GM18511 (cell line): Measurements from ENCODE around the gene AKAP6.

ENCODE experiments used
- ATAC-seq: cut with Tn5 transposase; IDR thresholded peaks from one replicate; pipeline ENCODE4 v1.9.1; 2021; ENCODE audit warnings: mild to moderate bottlenecking, moderate library complexity; ENCODE audit not compliant: unreplicated experiment

AKAP6 gene

DNA sequence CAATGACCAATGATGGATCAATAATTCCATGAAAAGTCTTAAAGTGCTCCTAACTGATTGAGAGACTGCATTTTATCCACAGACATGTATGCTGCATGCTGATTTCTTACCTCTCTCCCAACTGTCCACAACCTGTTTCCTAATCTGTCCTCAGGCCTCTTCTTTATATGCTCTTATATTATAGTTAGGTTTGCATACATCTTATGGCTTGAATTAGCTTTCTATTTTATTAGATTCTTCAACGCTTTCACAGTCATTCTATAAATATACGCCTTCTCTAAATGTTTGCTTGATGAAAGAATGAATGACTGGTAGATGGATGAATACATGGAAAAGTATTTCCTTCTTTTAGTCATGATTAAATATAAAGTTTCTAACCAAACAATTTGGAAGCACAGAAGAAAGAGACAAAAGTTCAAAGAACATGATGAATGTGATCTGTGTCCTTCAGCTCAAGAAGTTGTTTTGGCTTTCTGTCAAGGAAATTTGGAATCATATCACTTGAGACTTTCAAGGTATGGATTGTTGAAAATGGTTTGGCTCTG is 517.8 kb downstream of the AKAP6 start:
- no peak for ATAC-seq

DNA sequence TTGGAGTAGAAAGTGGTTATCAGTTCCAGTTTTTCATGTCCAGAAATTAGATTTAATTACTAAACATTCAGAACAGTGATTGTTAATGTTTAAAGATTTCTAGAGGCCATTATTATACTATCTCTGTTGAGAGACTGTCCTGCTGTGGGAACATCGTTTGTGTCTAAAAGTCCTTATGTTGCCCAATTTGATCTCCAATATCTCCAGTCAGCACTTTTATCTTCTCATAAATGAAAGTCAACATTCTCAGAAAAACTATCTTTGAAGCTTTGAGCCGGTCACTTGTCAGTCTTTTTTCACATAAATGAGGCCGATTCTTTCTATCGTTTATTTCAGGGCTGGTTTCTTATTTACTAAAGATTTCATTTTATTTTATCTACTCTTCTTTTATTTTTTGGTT is 518.8 kb downstream of the AKAP6 start:
- ATAC-seq = no peak

DNA sequence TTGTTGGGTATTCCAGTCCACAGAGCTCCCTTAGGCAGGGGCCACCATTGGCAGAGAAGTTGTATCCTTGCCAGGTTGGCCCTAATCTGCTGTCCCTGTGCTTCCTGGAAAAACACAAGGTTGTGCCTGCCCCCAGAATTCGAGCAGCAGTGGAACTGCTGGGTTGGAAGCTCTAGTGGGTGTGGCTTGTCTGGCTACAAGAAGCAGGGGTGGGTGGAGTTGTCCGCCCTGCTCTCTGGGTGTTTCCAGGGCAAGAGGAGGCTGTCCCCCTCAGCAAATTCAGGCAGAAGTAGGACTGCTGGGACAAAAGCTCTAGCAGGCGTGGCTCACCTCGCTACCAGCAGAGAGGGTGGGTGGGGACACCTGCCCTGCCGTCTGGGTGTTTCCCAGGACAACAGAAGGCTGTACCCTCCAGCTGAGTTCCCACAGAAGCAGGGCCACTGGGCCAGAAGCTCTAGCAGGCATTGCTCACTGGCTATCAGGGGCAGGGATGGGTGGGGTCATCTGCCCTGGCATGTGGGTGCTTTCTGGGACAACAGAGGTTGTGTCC is 536.8 kb downstream of the AKAP6 start:
- no peak for ATAC-seq

DNA sequence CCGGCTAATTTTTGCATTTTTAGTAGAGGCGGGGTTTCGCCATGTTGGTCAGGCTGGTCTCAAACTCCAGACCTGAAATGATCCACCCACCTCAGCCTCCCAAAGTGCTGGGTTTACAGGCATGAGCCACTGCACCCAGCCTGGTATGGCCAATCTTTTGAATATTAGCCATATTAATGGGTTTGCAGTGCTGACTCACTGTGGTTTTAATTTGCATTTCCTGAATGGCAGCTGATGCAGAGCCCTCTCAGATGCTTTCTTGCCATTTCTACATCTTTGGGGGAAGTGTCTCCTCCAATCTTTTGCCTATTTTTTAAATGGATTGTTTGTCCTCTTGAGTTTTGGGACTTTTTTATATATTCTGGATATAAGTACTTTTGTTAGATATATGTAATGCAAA is 554.1 kb downstream of the AKAP6 start:
- no peak for ATAC-seq
